MCF 10A (cell line): ENCODE results near the gene NDUFAF8. TPM values are rescaled to one million over a fixed set of nuclear protein-coding genes. Genes with fewer than 3 reads are reported as not detected.

Experiments used
- BruUV-seq: library from RNA; stranded (reverse); fragments of 400-500 nt; replicated peaks from 2 replicates; lab custom pipeline; 2021; lab: Mats Ljungman, UMichigan
- CTCF ChIA-PET: fragments of 300-600 bp; sonication (Branson Sonifier 250); formaldehyde crosslinking; extraction: SDS; loops from one replicate; lab custom pipeline; 2021; ENCODE audit warnings: antibody characterized with exemption, inconsistent platforms; lab: Yijun Ruan, JAX
- POLR2A ChIA-PET: fragments of 300-600, 350-650 bp; sonication (Branson Sonifier 250); formaldehyde crosslinking; extraction: SDS; loops from one replicate; lab custom pipeline; 2020; ENCODE audit warnings: antibody characterized with exemption, inconsistent platforms; lab: Yijun Ruan, JAX
- DNase-seq: peaks from one replicate; pipeline ENCODE4 v3.0.0-alpha.2; 2018; ENCODE audit not compliant: unreplicated experiment
- H3K27ac Mint-ChIP-seq: one replicate; pipeline ENCODE4 v1.8.0; 2022; ENCODE audit warnings: mild to moderate bottlenecking, low read depth, mixed read lengths; ENCODE audit not compliant: unreplicated experiment
- H3K27me3 Mint-ChIP-seq: one replicate; pipeline ENCODE4 v1.8.0; 2022; ENCODE audit warnings: mixed read lengths; ENCODE audit not compliant: insufficient read depth, unreplicated experiment
- H3K36me3 Mint-ChIP-seq: one replicate; pipeline ENCODE4 v1.8.0; 2022; ENCODE audit warnings: mild to moderate bottlenecking, moderate library complexity, mixed read lengths; ENCODE audit not compliant: insufficient read depth, unreplicated experiment
- H3K4me1 Mint-ChIP-seq: one replicate; pipeline ENCODE4 v1.8.0; 2022; ENCODE audit warnings: mixed read lengths; ENCODE audit not compliant: insufficient read depth, unreplicated experiment
- H3K4me3 Mint-ChIP-seq: one replicate; pipeline ENCODE4 v1.8.0; 2022; ENCODE audit warnings: mild to moderate bottlenecking, moderate library complexity, mixed read lengths; ENCODE audit not compliant: unreplicated experiment
- H3K9me3 Mint-ChIP-seq: one replicate; pipeline ENCODE4 v1.8.0; 2022; ENCODE audit warnings: mixed read lengths; ENCODE audit not compliant: unreplicated experiment
- CTCF ChIP-seq: fragments of 200-600 bp; IDR thresholded peaks from one replicate; pipeline ENCODE4 v1.8.0; 2022; ENCODE audit warnings: antibody characterized with exemption, mild to moderate bottlenecking; ENCODE audit not compliant: unreplicated experiment
- intact Hi-C: fragments of 100-400 bp; cut with micrococcal nuclease; formaldehyde crosslinking; loops from 2 replicates; pipeline ENCODE4 v1.14.1; 2022
- total RNA-seq: library from RNA; stranded (reverse); gene quantifications from 2 replicates; pipeline ENCODE4 v1.2.3, GENCODE V29; 2022

NDUFAF8 gene
- total RNA-seq, 1 experiment from 2014 or later: 95.0 TPM

- DNase-seq: no peak
- ChIA-PET CTCF (interaction anchor here (0.6 to 0.7 kb wide), 3 partner anchors 115 to 916 kb away, joined by 3 to 4 read pairs (median 3); no protein-coding TSS in a partner anchor), POLR2A (interaction anchor here (0.6 to 1.3 kb wide), 3 partner anchors 20 to 407 kb away, joined by 3 to 4 read pairs (median 3); partner anchors contain the start of genes CCDC137, NDUFAF8, OXLD1 and TEPSIN)
- no peak for TF ChIP-seq CTCF
- intact Hi-C loops: no loop called here
- no peaks in the 10 kb centered on the region for H3K27me3 Mint-ChIP-seq
- H3K4me3 Mint-ChIP-seq: no peak overlapping the region
- H3K4me1 Mint-ChIP-seq: no peaks in the 10 kb centered on the region
- H3K9me3 Mint-ChIP-seq: no peaks in the 10 kb centered on the region
- no TSS peak for BruUV-seq
- H3K36me3 Mint-ChIP-seq: peaks cover 24% of the 10 kb centered on the region
- no peak overlapping the region for H3K27ac Mint-ChIP-seq
Observed at GRCh38 chr17:81259058-81259605, 20.0 kb downstream of the NDUFAF8 start.

GRCh38 chr17:81260171-81260570 lies 21.1 kb downstream of the NDUFAF8 start:
- H3K27ac Mint-ChIP-seq: no peak overlapping the region

GRCh38 chr17:81260641-81261040 lies 21.5 kb downstream of the NDUFAF8 start:
- peaks cover 36% of the 10 kb centered on the region for H3K36me3 Mint-ChIP-seq
- POLR2A ChIA-PET: interaction anchor here (0.5 kb wide), 1 partner anchor 20 kb away, joined by 3 read pairs; no protein-coding TSS in a partner anchor
- no peaks in the 10 kb centered on the region for H3K27me3 Mint-ChIP-seq

More at GRCh38 chr17:81260171-81260570, 21.1 kb downstream of the NDUFAF8 start:
- intact Hi-C loops: no loop called here
- no TSS peak for BruUV-seq
- DNase-seq: no peak
- ChIA-PET CTCF (interaction anchor here (0.6 kb wide), 1 partner anchor 128 kb away, joined by 3 read pairs; no protein-coding TSS in a partner anchor), POLR2A (interaction anchor here (0.5 kb wide), 1 partner anchor 20 kb away, joined by 3 read pairs; no protein-coding TSS in a partner anchor)
- no peak for TF ChIP-seq CTCF
- Mint-ChIP-seq H3K4me3 (no peak overlapping the region), H3K36me3 (peaks cover 31% of the 10 kb centered on the region), H3K9me3 (no peaks in the 10 kb centered on the region), H3K4me1 (no peaks in the 10 kb centered on the region), H3K27me3 (no peaks in the 10 kb centered on the region)

More at GRCh38 chr17:81260641-81261040, 21.5 kb downstream of the NDUFAF8 start:
- CTCF ChIA-PET: interaction anchor here (0.6 to 0.7 kb wide), 2 partner anchors 36 to 129 kb away, joined by 3 read pairs; no protein-coding TSS in a partner anchor
- Mint-ChIP-seq H3K4me3 (no peak overlapping the region), H3K27ac (no peak overlapping the region), H3K4me1 (no peaks in the 10 kb centered on the region), H3K9me3 (no peaks in the 10 kb centered on the region)
- no TSS peak for BruUV-seq
- intact Hi-C loops: no loop called here
- TF ChIP-seq CTCF: no peak
- no peak for DNase-seq
